ENCODE data around the gene C10orf90. TPM values are rescaled to one million over a fixed set of nuclear protein-coding genes. Genes with fewer than 3 reads are reported as not detected.

C10orf90 gene
- total RNA-seq, 1 donor from 2014 or later = not detected

DNA sequence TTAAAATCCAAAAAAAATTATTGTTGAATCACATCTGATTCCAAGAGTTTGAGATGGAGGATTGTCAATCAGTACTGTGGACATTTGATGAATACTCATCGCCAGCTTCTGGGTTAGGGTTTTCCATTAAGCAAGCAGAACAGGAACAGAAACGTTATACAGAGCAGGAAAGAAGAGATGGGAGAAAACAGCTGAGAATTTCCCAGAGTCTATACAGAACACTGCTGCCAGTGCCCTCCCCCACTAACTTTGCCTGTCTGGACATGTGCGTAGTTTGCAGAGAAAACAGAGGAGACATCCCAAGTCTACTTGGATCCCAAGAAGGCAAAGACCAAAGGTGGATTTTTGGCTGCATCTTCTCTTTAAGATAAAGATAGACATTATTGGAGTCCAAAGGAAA lies 19.0 kb downstream of the C10orf90 start:
- no peaks in the 10 kb centered on the region for H3K27me3 Mint-ChIP-seq (ENCODE audit: unreplicated experiment)
- H3K4me1 Mint-ChIP-seq (ENCODE audit: unreplicated experiment) = peaks cover 2% of the 10 kb centered on the region
- no peak overlapping the region for H3K4me3 Mint-ChIP-seq (ENCODE audit: unreplicated experiment)
- no peak for DNase-seq (ENCODE audit: low spot score)
- no peak overlapping the region for H3K27ac Mint-ChIP-seq (ENCODE audit: unreplicated experiment)
- TF ChIP-seq, protein P1, sequence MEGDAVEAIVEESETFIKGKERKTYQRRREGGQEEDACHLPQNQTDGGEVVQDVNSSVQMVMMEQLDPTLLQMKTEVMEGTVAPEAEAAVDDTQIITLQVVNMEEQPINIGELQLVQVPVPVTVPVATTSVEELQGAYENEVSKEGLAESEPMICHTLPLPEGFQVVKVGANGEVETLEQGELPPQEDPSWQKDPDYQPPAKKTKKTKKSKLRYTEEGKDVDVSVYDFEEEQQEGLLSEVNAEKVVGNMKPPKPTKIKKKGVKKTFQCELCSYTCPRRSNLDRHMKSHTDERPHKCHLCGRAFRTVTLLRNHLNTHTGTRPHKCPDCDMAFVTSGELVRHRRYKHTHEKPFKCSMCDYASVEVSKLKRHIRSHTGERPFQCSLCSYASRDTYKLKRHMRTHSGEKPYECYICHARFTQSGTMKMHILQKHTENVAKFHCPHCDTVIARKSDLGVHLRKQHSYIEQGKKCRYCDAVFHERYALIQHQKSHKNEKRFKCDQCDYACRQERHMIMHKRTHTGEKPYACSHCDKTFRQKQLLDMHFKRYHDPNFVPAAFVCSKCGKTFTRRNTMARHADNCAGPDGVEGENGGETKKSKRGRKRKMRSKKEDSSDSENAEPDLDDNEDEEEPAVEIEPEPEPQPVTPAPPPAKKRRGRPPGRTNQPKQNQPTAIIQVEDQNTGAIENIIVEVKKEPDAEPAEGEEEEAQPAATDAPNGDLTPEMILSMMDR (IDR thresholded peaks at IDR 0.05; ENCODE audit: unreplicated experiment) = no peak
- H3K36me3 Mint-ChIP-seq (ENCODE audit: low read depth, unreplicated experiment) = no peaks in the 10 kb centered on the region
- no peaks in the 10 kb centered on the region for H3K9me3 Mint-ChIP-seq (ENCODE audit: unreplicated experiment)

DNA sequence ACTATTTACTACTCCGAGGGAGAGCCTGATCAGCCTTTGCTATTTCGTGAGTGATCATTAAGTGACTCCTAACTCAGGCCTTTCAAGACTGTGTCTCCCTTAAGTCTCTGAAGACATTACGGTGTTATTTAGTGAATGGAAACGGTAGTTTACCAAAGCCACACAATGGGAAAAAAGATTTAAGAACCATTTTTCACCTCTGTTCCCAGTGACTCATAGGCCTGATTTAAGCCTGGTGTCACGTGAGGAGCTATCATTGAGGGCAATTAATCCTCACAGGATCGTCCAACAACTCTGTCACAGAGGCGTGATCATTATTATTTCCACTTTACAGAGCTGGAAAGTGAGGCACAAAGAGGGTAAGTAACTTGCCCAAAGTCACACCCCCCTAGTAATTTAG lies 20.3 kb downstream of the C10orf90 start:
- Mint-ChIP-seq H3K27ac (ENCODE audit: unreplicated experiment) (no peak overlapping the region), H3K27me3 (ENCODE audit: unreplicated experiment) (no peaks in the 10 kb centered on the region), H3K36me3 (ENCODE audit: low read depth, unreplicated experiment) (no peaks in the 10 kb centered on the region), H3K4me1 (ENCODE audit: unreplicated experiment) (no peaks in the 10 kb centered on the region), H3K4me3 (ENCODE audit: unreplicated experiment) (no peak overlapping the region), H3K9me3 (ENCODE audit: unreplicated experiment) (no peaks in the 10 kb centered on the region)
- DNase-seq (ENCODE audit: low spot score) = no peak
- TF ChIP-seq, protein P1 (IDR thresholded peaks at IDR 0.05; ENCODE audit: unreplicated experiment) = no peak

DNA sequence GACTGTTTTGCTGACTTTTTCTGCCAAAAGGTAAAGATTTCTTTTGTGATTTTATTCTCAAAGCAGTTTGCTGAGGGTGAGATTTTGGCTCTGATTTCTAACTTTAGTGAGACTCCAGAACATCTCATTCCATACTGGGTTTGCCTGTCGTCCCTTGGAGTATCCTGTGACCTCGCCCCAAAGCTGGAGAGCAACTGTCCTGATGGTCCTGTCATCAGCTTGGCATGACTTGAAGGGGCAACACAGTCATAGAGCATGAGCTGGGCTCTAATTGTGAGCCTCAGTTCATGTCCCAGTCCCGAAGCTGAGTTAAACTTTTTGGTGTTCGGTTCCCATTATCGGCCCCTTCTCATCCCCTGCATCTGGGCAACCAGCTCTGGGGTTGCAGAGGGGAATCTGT lies 23.4 kb downstream of the C10orf90 start:
- H3K36me3 Mint-ChIP-seq (ENCODE audit: low read depth, unreplicated experiment) = no peaks in the 10 kb centered on the region
- DNase-seq (ENCODE audit: low spot score) = no peak
- no peaks in the 10 kb centered on the region for H3K4me1 Mint-ChIP-seq (ENCODE audit: unreplicated experiment)
- H3K27ac Mint-ChIP-seq (ENCODE audit: unreplicated experiment) = no peak overlapping the region
- no peaks in the 10 kb centered on the region for H3K9me3 Mint-ChIP-seq (ENCODE audit: unreplicated experiment)
- TF ChIP-seq, protein P1 (IDR thresholded peaks at IDR 0.05; ENCODE audit: unreplicated experiment) = no peak
- H3K4me3 Mint-ChIP-seq (ENCODE audit: unreplicated experiment) = no peak overlapping the region
- no peaks in the 10 kb centered on the region for H3K27me3 Mint-ChIP-seq (ENCODE audit: unreplicated experiment)

DNA sequence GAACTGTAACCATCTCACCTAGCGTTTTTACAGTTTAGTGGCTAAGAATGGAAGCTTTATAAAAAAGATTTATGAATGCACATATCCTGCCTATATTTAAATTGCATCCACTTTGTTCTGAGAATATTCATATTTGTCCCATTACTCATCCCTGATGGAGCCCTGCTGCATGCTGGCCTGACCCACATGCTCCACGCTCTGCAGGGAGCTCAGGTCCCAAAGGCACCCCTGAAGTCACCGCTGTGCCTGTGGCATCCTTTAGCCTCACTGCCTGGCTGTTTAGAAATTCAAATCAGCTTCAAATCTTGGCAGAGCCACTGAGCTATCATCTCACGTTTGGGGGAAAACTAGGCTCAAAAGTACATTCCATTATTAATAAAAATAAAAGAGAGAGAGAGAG lies 24.4 kb downstream of the C10orf90 start:
- TF ChIP-seq, protein P1 (IDR thresholded peaks at IDR 0.05; ENCODE audit: unreplicated experiment) = no peak
- no peaks in the 10 kb centered on the region for H3K4me1 Mint-ChIP-seq (ENCODE audit: unreplicated experiment)
- no peaks in the 10 kb centered on the region for H3K9me3 Mint-ChIP-seq (ENCODE audit: unreplicated experiment)
- no peaks in the 10 kb centered on the region for H3K36me3 Mint-ChIP-seq (ENCODE audit: low read depth, unreplicated experiment)
- no peak overlapping the region for H3K4me3 Mint-ChIP-seq (ENCODE audit: unreplicated experiment)
- no peak for DNase-seq (ENCODE audit: low spot score)
- H3K27ac Mint-ChIP-seq (ENCODE audit: unreplicated experiment) = no peak overlapping the region
- no peaks in the 10 kb centered on the region for H3K27me3 Mint-ChIP-seq (ENCODE audit: unreplicated experiment)

DNA sequence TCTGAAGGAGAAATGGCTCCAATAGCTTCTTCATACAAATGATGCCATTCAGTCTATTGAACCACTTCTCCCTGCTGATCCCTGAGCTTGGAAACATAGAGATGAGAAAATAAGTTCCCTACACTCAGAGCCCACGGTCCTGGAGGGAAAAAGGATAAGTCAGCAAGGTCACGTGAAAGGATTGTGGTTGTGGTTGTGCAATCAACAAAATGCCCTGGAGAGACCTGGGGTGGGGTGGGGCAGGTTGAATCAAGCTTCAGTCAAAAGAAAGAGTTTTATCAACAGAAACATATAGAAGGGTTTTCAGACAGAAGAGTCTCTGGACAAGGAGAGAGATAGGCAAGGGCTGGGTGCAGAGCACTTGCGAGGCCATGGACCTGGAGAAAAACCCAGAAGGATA lies 30.1 kb downstream of the C10orf90 start:
- Mint-ChIP-seq H3K27me3 (ENCODE audit: unreplicated experiment) (peaks cover 8% of the 10 kb centered on the region), H3K36me3 (ENCODE audit: low read depth, unreplicated experiment) (peaks cover 3% of the 10 kb centered on the region), H3K9me3 (ENCODE audit: unreplicated experiment) (no peaks in the 10 kb centered on the region), H3K4me1 (ENCODE audit: unreplicated experiment) (peaks cover 5% of the 10 kb centered on the region), H3K4me3 (ENCODE audit: unreplicated experiment) (no peak overlapping the region), H3K27ac (ENCODE audit: unreplicated experiment) (no peak overlapping the region)
- TF ChIP-seq, protein P1 (IDR thresholded peaks at IDR 0.05; ENCODE audit: unreplicated experiment) = no peak
- DNase-seq (ENCODE audit: low spot score) = no peak

All from endothelial cell (in vitro differentiated cells).